K562 (cell line): ENCODE data around the gene TXNIP. TPM values are rescaled to one million over a fixed set of nuclear protein-coding genes. Genes with fewer than 3 reads are reported as not detected.

Source experiments
- ATAC-seq: fragments of 200-7000 bp; cut with Tn5 transposase; 3 replicates; pipeline ENCODE4 v1.9.1; 2020; ENCODE audit warnings: moderate library complexity
- BruUV-seq: library from RNA; stranded (reverse); fragments of 400-500 nt; replicated peaks from 2 replicates; lab custom pipeline; 2021; lab: Mats Ljungman, UMichigan
- CTCF ChIA-PET: fragments of 300-600 bp; formaldehyde crosslinking; extraction: SDS; loops from one replicate; lab custom pipeline; 2021; ENCODE audit warnings: low intra/inter-chr PET ratio; lab: Yijun Ruan, JAX
- POLR2A ChIA-PET: fragments of 300-600, 350-650 bp; sonication (Branson Sonifier 250); formaldehyde crosslinking; extraction: SDS; loops from one replicate; lab custom pipeline; 2021; ENCODE audit warnings: antibody characterized with exemption, inconsistent platforms; lab: Yijun Ruan, JAX
- DNase-seq, 4 experiments: peaks; one replicate each; pipeline versions ENCODE4 v3.0.0 to v3.0.0-alpha.2; 2011 to 2018; ENCODE audit warnings: low spot score in 3 of 4, mixed read lengths in 3 of 4; ENCODE audit errors: extremely low read depth in 1 of 4
- FAIRE-seq: peaks from 2 replicates; lab custom pipeline; 2011; peaks lifted over from hg19 to GRCh38; lab: Jason Lieb, UNC
- H2AFZ ChIP-seq: 2 replicates; pipeline ENCODE4 v1.6.0; 2011; ENCODE audit warnings: low read depth, low read length, control low read depth, inconsistent platforms
- H3K27ac ChIP-seq: fragments of 200-600 bp; 3 replicates; pipeline ENCODE4 v1.8.0; 2011; ENCODE audit warnings: low read depth, mild to moderate bottlenecking, control low read depth, inconsistent platforms, low read length, moderate library complexity, mixed read lengths; ENCODE audit errors: extremely low read depth
- H3K27me3 ChIP-seq, 2 experiments: fragments of 300-600 bp in 1 of 2; 2 replicates in 1 of 2; 3 replicates in 1 of 2; pipeline versions ENCODE4 v1.6.0 to v1.8.0; 2011; ENCODE audit warnings: inconsistent platforms in 2 of 2, low read length in 2 of 2, mild to moderate bottlenecking in 1 of 2, mixed read lengths in 1 of 2, moderate library complexity in 1 of 2; ENCODE audit not compliant: control insufficient read depth in 2 of 2, insufficient read depth in 2 of 2
- H3K36me3 ChIP-seq: fragments of 300-600 bp; 3 replicates; pipeline ENCODE4 v1.8.0; 2011; ENCODE audit warnings: mild to moderate bottlenecking, low read length, inconsistent platforms; ENCODE audit not compliant: control insufficient read depth, insufficient read depth
- H3K4me1 ChIP-seq, 2 experiments: fragments of 200-600 bp in 1 of 2; replicated peaks in 1 of 2; 2 replicates in 1 of 2; 3 replicates in 1 of 2; pipeline versions ENCODE4 v1.5.1 to v1.8.0; 2011; ENCODE audit warnings: inconsistent platforms in 2 of 2, low read length in 2 of 2, mild to moderate bottlenecking in 1 of 2, mixed read lengths in 1 of 2, moderate library complexity in 1 of 2; ENCODE audit not compliant: control insufficient read depth in 2 of 2, insufficient read depth in 2 of 2
- H3K4me2 ChIP-seq: 2 replicates; pipeline ENCODE4 v1.6.1; 2011; ENCODE audit warnings: low read length, control low read depth, inconsistent platforms, mixed read lengths; ENCODE audit not compliant: insufficient read depth
- H3K4me3 ChIP-seq: fragments of 200-600 bp; sonication (generic), shearing (Covaris generic); 2 replicates; pipeline ENCODE4 v1.5.1; 2016; ENCODE audit warnings: control low read depth, inconsistent platforms
- H3K79me2 ChIP-seq: fragments of 200-600 bp; 3 replicates; pipeline ENCODE4 v1.8.0; 2011; ENCODE audit warnings: low read length, inconsistent platforms; ENCODE audit not compliant: control insufficient read depth, insufficient read depth
- H3K9ac ChIP-seq, 2 experiments: 2 replicates each; pipeline versions ENCODE4 v1.6.0 to v1.6.1; 2011; ENCODE audit warnings: low read depth in 2 of 2, low read length in 2 of 2, control low read depth in 1 of 2, inconsistent platforms in 1 of 2, mild to moderate bottlenecking in 1 of 2, mixed read lengths in 1 of 2; ENCODE audit not compliant: insufficient read depth in 1 of 2
- H3K9me1 ChIP-seq: one replicate; pipeline ENCODE4 v1.6.0; 2011; ENCODE audit warnings: inconsistent platforms, mild to moderate bottlenecking, low read length, moderate library complexity; ENCODE audit not compliant: control insufficient read depth, insufficient read depth
- H3K9me3 ChIP-seq: replicated peaks from 2 replicates; pipeline ENCODE4 v1.5.1; 2011; ENCODE audit warnings: low read depth, low read length, inconsistent platforms; ENCODE audit not compliant: control insufficient read depth, insufficient read depth
- H4K20me1 ChIP-seq: replicated peaks from 2 replicates; pipeline ENCODE4 v1.6.1; 2011; ENCODE audit warnings: low read length, inconsistent platforms, mixed read lengths; ENCODE audit not compliant: control insufficient read depth, insufficient read depth
- BRCA1 ChIP-seq, 2 experiments: fragments of 450-650 bp in 1 of 2; sonication (generic) in 1 of 2; formaldehyde crosslinking in 1 of 2; IDR thresholded peaks; 2 replicates each; pipeline versions ENCODE4 v1.5.0 to v1.6.1; 2017 to 2020; ENCODE audit warnings: mild to moderate bottlenecking in 1 of 2, missing genetic modification reagents in 1 of 2
- HDGF ChIP-seq: fragments of 450-650 bp; IDR thresholded peaks from 2 replicates; pipeline ENCODE4 v1.6.1; 2016
- MBD2 ChIP-seq: sonication (generic); IDR thresholded peaks from 2 replicates; pipeline ENCODE4 v1.6.1; 2016; ENCODE audit warnings: low read depth, borderline replicate concordance
- TCFL5 ChIP-seq: fragments of 250-450 bp; sonication (Bioruptor Pico); conservative IDR thresholded peaks from 2 replicates; pipeline ENCODE4 v1.6.1; 2021; ENCODE audit warnings: mild to moderate bottlenecking, moderate library complexity, matching md5 sums
- ZNF311 ChIP-seq: fragments of 250-450 bp; sonication (Bioruptor Pico); IDR thresholded peaks from 2 replicates; pipeline ENCODE4 v1.4.0; 2020; ENCODE audit warnings: mild to moderate bottlenecking, moderate library complexity
- WGBS: fragments of 100-300 bp; shearing (Covaris generic); methylation state at CpG from one replicate; pipeline ENCODE4 v1.1.6; 2016; ENCODE audit warnings: low coverage, mixed read lengths; ENCODE audit not compliant: insufficient coverage; ENCODE audit errors: missing lambda C conversion rate; 5-methylcytosine and 5-hydroxymethylcytosine counted together
- in situ Hi-C: fragments of 300-500 bp; cut with MboI; formaldehyde crosslinking; loops from 4 replicates; pipeline ENCODE4 v1.15.0; 2018; ENCODE audit warnings: inconsistent platforms, mixed read lengths
- intact Hi-C: fragments of 100-400 bp; cut with micrococcal nuclease; formaldehyde crosslinking; loops from 2 replicates; pipeline ENCODE4 v1.14.2; 2022
- polyA plus RNA-seq, 8 experiments: library from polyadenylated mRNA; depleted of rRNA in 4 of 8; stranded (reverse) in 5 of 8; unstranded in 3 of 8; fragments of >200 nt; fragmentation: Nextera tagmentation in 2 of 8; fragmentation: Illumina TruSeq in 1 of 8; extraction: Ambion mirVana in 2 of 8; extraction: Trizol in 1 of 8; gene quantifications; 2 replicates each; pipeline versions ENCODE4 v1.2.1 to v1.2.3, GENCODE V29; 2011 to 2014; ENCODE audit warnings: inconsistent platforms in 1 of 8, missing spikeins in 1 of 8
- total RNA-seq, 7 experiments: library from RNA; depleted of rRNA in 6 of 7; stranded (reverse); fragments of >200 nt in 6 of 7; fragmentation: Illumina TruSeq in 2 of 7; extraction: Trizol in 2 of 7; gene quantifications; 2 replicates each; pipeline versions ENCODE4 v1.2.1 to v1.2.3, GENCODE V29; 2011 to 2021; ENCODE audit warnings: low replicate concordance in 1 of 7
- TF ChIP-seq, protein P1 (sequence below): IDR thresholded peaks from 2 replicates; pipeline ENCODE4 v1.6.1; 2016; ENCODE audit warnings: missing genetic modification characterization, missing compliant biosample characterization

TXNIP gene
- total and polyA plus RNA-seq, 9 of the 15 experiments (the other 6 are each of a cell fraction or from before 2014, with no cell fraction given), result 120 to 499 (median 257) TPM

DNA sequence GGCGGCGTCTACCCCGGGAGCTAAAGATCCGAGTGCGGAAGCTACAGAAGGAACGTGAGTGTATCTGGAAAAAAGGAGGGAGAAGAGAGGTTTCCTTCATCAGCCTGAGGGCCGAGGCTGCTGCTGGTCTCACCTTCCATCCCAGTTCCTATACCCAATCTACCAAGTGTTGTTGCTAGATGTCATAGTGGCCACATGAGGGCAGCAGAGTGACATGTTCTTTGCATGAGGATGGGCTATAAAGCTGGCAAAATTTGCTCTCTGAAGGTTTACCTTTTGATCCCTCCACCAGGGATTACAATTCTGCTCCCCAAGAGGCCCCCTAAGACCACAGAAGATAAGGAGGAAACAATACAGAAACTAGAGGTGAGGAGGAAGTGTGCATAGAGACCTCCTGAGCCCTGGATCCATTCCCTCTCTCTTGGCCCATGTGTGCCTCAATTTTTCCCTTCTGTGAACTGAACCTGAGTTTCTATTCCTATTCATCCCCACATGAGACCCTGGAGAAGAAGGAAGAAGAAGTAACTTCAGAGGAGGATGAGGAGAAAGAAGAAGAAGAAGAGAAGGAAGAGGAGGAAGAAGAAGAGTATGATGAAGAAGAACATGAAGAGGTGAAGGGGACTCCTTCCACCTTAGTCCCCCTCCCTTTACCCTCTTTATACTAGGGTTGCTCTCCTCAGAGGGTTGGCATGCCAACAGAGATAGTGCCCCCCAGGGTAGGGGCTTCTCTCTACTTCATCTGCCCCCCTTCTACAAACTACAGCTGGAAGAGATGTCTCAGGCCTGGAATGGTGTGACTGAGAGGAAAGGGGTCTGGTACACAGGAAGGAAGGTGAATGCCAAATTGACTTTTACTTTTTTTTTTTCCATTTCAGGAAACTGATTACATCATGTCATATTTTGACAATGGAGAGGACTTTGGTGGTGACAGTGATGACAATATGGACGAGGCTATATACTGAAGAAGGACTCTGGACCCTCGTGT lies 18.6 kb downstream of the TXNIP start (continued):
- TF ChIP-seq, protein P1, sequence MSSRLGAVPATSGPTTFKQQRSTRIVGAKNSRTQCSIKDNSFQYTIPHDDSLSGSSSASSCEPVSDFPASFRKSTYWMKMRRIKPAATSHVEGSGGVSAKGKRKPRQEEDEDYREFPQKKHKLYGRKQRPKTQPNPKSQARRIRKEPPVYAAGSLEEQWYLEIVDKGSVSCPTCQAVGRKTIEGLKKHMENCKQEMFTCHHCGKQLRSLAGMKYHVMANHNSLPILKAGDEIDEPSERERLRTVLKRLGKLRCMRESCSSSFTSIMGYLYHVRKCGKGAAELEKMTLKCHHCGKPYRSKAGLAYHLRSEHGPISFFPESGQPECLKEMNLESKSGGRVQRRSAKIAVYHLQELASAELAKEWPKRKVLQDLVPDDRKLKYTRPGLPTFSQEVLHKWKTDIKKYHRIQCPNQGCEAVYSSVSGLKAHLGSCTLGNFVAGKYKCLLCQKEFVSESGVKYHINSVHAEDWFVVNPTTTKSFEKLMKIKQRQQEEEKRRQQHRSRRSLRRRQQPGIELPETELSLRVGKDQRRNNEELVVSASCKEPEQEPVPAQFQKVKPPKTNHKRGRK, result peak; percentile 71
- TF ChIP-seq BRCA1 (IDR thresholded peaks at IDR 0.05), result no peak
- no peak for TF ChIP-seq BRCA1 (CRISPR knock-in tag; IDR thresholded peaks at IDR 0.05)
- peak; percentile 55; the same call in 1 of the 2 replicates for TF ChIP-seq HDGF

DNA sequence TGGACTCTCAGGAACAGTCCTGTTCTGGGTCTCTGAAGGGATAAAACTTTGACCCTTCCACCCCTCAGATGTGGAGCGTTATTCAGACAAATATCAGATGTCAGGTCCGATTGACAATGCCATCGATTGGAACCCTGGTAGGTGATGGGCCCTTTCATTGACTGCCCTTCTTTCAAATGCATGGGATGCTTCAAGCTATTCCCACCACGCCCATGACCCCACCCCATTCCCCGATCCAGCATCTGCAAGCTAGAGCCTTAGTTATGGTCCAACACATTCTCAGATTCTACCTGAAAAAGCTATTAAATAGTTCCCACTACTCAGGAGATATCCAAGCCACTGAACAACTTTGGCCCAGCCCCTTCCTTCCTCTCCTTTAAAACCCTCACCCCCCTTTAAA lies 19.4 kb downstream of the TXNIP start:
- in situ Hi-C loops, result no loop called here

More for the DNA sequence above, 19.4 kb downstream of the TXNIP start:
- peaks cover 21 to 45% of the 10 kb centered on the region in 2 experiments for H3K4me1 ChIP-seq
- WGBS, result 59% methylated on average over 5 of the region's 5 CpGs
- ChIA-PET CTCF (interaction anchor here (0.6 to 3.8 kb wide), 3 partner anchors 30 to 86 kb away, joined by 3 to 37 read pairs (median 17); no protein-coding TSS in a partner anchor), POLR2A (interaction anchor here (1.0 to 15.5 kb wide), 9 partner anchors 12 to 60 kb away, joined by 3 to 320 read pairs (median 3); partner anchors contain the start of genes ANKRD34A, POLR3GL, RBM8A and TXNIP)
- no peaks in the 10 kb centered on the region for H3K9me3 ChIP-seq
- ATAC-seq, result no peak
- no TSS peak for BruUV-seq
- no peak for DNase-seq
- no peak overlapping the region for H3K4me3 ChIP-seq
- no peaks in the 10 kb centered on the region for H4K20me1 ChIP-seq
- no peaks in the 10 kb centered on the region for H3K27me3 ChIP-seq
- FAIRE-seq, result no peak
- H3K79me2 ChIP-seq, result peaks cover 25% of the 10 kb centered on the region
- H3K27ac ChIP-seq, result peak overlapping the region; percentile 5; the same call in 1 of the 3 replicates
- no peaks in the 10 kb centered on the region for H3K9me1 ChIP-seq
- 0 out of 2 replicates have a peak overlapping the region, but pooled peaks have one; percentile 43 for H2AFZ ChIP-seq
- 0 out of 2 replicates have a peak overlapping the region, but pooled peaks have one; percentile 5 for H3K4me2 ChIP-seq
- intact Hi-C loops, result loop anchor here (1.0 kb wide), 4 partner anchors 30 to 132 kb away; partner anchors contain the start of gene NUDT17
- no peak overlapping the region; a peak in 1 of 4 replicates for H3K9ac ChIP-seq
- TF ChIP-seq TCFL5 (CRISPR knock-in tag), result no peak
- TF ChIP-seq MBD2, result no peak
- TF ChIP-seq ZNF311, result no peak
- peaks cover 16% of the 10 kb centered on the region for H3K36me3 ChIP-seq
